ENCODE measurements around the gene CDKAL1.

Gene CDKAL1

DNA sequence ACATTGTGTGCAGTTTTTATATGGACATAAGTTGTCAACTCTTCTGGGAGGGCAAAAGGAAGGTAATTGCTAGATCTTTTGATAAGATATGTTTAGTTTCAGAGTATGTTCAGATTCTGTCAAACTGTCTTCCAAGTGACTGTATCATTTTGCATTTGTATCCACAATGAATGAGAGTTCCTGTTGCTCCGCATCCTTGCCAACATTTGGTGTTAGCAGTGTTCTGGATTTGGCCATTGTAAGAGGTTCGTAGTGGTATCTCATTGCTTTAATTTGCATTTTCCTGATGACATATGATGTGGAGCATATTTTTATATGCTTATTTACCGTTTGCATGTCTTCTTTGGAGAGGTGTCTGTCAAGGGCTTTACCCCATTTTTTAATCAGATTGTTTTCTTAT, 150.2 kb downstream of the CDKAL1 start:
- DNase-seq = no peak

- no peak for DNase-seq
Measured at GRCh38 chr6:20686142-20686541, 151.9 kb downstream of the CDKAL1 start.

DNA sequence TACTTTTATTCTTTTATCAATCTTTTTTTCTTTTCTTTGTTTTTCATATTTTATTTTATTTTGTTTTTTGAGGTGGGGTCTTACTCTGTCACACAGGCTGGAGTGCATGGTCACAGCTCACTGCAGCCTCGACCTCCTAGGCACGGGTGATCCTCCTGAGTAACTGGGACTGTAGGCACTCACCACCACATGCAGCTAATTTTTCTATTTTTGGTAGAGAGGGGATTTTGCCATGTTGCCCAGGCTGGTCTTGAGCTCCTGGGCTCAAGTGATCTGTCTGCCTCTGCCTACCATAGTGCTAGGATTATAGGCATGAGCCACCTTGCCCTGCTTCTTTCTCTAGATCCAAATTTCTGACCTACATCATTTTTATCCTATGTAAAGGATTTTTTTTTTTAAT, 153.2 kb downstream of the CDKAL1 start:
- no peak for DNase-seq

DNA sequence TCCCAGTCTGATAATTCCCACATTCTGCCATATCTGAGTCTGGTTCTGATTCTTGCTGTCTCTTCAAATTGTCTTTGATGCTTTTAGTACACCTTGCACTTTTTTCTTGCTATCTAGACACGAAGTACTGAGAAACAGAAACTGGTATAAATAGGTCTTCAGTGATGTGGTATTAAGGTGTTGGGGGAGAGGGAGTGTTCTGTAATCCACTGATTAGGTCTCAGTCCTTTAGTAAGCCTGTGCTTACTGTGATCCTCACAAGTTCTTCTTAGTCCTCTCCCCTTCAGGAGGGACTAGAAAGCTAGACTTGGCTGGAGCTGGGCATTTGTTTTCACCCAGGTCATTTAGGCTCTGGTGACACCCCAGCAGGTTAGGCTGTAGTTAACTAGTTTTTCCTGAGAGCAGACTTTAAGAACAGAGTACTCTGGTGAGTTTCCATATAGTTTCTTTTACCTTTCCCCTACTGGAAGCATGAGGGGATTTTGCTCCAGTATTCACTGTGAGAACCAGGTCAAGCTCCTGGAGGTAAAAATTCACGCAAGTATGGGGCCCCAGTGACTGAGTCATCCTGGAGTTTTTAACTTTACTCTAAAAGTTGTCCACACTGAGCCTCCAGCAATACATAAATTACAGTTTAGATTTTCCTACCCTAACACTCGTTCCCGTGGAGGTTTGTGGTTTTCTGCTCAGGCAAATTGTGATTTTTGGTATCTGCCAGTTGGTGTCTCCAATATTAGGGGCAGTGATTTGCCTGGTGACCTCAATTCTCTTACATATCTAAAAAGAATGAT, 154.6 kb downstream of the CDKAL1 start:
- peak; percentile 73 for DNase-seq

- DNase-seq = no peak
Measured at GRCh38 chr6:20691185-20691584, 156.9 kb downstream of the CDKAL1 start.

DNA sequence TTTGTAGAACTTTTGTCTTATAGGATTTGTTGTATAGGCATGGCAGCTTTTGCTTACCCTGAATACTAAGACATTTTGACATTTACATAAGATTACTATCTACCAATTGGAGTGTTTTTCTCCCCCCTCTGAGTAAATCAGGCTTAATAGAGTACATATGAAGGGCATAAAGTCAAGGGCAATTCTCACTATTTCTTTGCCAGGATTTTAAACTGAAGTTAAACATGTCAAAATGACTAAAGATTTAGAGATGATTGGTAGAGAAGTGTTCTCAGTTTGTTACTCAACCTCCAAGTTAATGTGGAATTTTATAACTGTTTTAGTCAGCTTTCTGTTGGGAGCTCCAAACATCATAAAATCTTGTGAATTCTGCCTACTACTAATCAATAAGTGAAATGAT, 157.8 kb downstream of the CDKAL1 start:
- no peak for DNase-seq

DNA sequence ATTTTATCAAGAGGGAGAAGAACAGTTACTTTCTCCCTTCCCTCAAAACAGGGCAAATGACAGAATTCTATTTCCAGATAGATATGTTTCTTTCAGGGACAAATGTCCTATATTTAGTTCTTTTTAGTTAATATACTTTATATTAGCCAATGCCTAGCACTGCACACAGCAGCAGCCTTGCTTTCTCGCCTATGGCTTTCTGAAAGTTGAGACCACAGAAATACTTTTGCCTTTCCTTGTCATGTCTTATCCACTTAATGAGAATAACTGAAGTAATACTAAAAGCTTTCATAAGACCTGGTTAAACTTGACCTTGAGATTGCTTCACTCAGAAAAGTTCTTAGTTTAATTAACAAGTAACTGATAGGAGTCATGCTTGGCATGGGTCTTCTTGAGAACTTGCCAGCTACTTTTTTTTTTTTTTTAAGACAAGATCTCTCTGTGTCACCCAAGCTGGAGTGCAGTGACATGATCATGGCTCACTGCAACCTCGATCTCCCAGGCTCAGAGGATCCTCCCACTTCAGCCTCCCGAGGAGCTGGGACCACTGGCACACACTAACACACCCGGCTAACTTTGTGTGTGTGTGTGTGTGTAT, 159.3 kb downstream of the CDKAL1 start:
- DNase-seq = peak; percentile 49

- DNase-seq = peak; percentile 87
Measured at GRCh38 chr6:20696676-20697075, 162.4 kb downstream of the CDKAL1 start.

DNA sequence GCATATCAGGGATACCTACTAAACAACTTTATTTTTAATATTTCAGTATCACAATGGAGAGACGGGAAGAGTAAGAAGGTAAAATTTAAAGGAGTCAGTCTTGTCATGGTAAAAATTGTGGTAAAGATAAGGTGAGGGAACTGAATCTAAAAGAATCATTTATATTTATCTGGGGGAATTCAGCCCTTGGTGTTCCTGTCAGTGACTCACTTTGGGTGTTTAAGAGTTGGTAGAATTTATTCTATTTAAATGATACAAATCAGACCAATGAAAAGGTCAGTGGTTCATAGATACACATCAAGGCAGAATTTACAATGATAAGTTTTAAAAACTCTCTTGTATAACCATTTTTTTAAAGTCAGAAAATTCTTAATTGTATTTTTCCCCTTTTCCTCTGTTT, 164.4 kb downstream of the CDKAL1 start:
- no peak for DNase-seq

- no peak for DNase-seq
Measured at GRCh38 chr6:20699402-20699801, 165.1 kb downstream of the CDKAL1 start.

DNA sequence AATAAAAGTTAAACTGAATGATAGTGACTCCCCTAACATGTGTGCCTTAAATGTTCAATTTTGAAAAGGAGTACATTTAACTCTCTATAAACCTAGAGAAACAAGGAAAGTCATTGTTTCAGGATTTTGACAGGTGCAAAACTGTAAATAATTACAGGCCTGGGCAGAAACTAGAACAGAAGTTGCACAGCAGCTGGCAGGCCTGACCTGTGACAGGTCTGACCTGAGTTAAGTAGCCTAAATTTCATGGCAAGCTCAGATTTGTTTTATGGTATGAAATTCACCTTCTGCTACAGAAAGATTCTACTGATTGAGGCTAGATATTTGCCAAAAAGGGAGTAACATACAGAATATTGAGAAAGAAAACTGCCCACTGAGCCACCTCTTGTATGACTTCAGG, 166.1 kb downstream of the CDKAL1 start:
- no peak for DNase-seq

DNA sequence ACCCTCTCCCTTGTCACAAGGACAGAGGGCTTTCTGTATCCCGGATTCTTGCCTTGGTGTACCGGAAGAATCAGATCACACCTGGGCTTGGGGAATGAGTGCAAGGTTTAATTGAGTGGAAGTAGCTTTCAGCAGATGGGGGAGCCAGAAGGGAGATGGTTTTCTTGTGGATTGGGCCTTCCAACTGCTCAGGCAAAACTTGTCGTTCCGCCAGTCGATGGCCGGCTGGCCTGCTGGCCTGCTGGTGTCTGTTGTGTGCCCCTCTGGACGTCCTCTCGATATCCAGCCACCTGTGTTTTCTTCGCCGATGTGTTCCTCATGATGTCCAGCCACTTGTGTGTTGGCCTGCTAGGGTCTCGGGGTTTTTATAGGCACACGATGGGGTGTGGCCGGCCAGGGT, 168.1 kb downstream of the CDKAL1 start:
- DNase-seq = no peak

GRCh38 chr6:20703049-20703448, 168.8 kb downstream of the CDKAL1 start:
- no peak for DNase-seq

GRCh38 chr6:20704325-20705025, 170.2 kb downstream of the CDKAL1 start:
- DNase-seq = peak; percentile 10

- no peak for DNase-seq
Measured at GRCh38 chr6:20705741-20706140, 171.5 kb downstream of the CDKAL1 start.

DNA sequence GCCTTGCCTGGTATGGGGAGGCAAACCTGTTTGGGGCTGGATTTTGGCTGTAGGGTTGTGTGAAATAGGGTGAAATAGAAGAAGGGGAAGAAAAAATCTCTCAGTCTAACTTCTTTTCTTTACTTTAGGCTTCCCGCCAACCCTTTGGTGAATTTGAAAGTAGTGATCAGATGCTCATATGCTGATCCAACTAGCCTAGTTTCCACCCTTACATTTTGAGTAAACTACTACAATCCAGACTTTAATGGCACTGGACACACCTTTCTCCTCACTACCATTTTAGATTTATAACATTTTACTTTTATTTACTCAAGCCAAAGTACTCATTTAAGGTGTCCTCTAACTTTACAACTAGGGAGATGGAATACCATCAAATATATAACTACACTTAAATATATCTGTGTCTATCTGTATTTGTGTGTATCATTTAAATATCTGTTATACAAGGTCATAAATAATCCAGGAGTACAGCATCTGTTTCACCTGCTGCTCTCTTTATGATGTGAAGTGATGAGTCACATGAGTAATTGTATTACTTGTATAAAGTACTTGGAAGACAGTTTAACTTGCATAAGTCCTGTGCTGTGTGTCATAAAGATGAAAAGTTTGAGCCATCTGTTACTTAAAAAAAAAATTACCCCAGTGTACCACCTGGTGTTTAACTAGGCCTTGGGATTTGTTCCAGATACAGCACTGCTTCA, 172.1 kb downstream of the CDKAL1 start:
- DNase-seq = peak; percentile 13

- no peak for DNase-seq
Measured at GRCh38 chr6:20706939-20707485, 172.8 kb downstream of the CDKAL1 start.

DNA sequence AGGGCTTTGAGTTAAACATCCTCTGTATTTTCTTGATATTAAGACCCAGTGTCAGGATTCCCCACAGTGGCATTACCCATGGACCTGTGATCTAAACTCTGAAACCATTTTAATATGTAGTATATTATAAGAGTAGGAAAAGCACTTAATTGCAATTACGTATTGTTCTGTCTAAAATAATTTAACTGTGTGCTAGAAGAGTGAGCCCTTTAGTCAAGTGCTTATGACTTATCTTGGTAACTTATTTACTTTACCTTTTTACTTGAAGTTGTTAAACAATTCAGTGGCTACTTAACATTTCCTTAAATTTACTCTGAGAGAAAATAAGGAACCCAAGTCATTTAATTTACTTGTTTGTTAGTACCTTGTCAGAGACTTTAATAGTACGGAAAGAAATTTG, 173.6 kb downstream of the CDKAL1 start:
- no peak for DNase-seq

- DNase-seq = no peak
Measured at GRCh38 chr6:20708367-20709124, 174.3 kb downstream of the CDKAL1 start.

- DNase-seq = no peak
Measured at GRCh38 chr6:20709451-20709850, 175.2 kb downstream of the CDKAL1 start.

DNA sequence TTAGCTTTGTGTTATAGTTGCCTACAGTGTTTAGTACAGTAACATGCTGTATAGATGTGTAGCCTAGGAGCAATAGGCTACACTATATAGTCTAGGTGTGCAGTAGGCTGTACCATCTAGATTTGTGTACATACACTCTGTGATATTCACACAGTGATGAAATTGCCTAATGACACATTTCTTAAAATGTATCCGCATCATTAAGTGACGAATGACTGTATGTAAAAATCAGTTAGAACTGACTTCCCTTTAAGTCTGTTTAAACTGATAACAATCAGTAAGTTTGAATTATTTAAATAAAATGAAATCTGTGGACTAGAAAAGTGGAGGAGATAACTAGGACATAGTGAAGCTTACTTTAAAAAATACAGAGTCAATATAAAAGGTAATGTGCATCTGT, 176.1 kb downstream of the CDKAL1 start:
- DNase-seq = no peak

GRCh38 chr6:20711518-20711917, 177.3 kb downstream of the CDKAL1 start:
- peak; percentile 23 for DNase-seq

All from EL (cell line).